GM12878 (cell line): ENCODE results near the gene MAPK1. TPM values are rescaled to one million over a fixed set of nuclear protein-coding genes. Genes with fewer than 3 reads are reported as not detected.

Experiments
- ATAC-seq: fragments of 200-7000 bp; cut with Tn5 transposase; 3 replicates; pipeline ENCODE4 v1.9.1; 2020; ENCODE audit warnings: mild to moderate bottlenecking, moderate library complexity
- BruUV-seq: library from RNA; stranded (reverse); fragments of 400-500 nt; replicated peaks from 2 replicates; lab custom pipeline; 2021; lab: Mats Ljungman, UMichigan
- CTCF ChIA-PET: fragments of 300-600 bp; sonication (Branson Sonifier 250); formaldehyde crosslinking; extraction: SDS; loops from one replicate; lab custom pipeline; 2021; ENCODE audit warnings: inconsistent platforms; lab: Yijun Ruan, JAX
- POLR2A ChIA-PET: fragments of 350-600 bp; formaldehyde crosslinking; extraction: SDS; loops from one replicate; lab custom pipeline; 2021; ENCODE audit warnings: inconsistent platforms; lab: Charles Lee
- RAD21 ChIA-PET: fragments of 300-600 bp; sonication (Branson Sonifier 250); formaldehyde crosslinking; loops from one replicate; lab custom pipeline; 2023; ENCODE audit warnings: antibody characterized with exemption; ENCODE audit not compliant: unreplicated experiment; lab: Charles Lee
- SMC1A ChIA-PET: fragments of 300-600 bp; sonication (Branson Sonifier 250); formaldehyde crosslinking; loops from one replicate; lab custom pipeline; 2023; ENCODE audit not compliant: unreplicated experiment, uncharacterized antibody; lab: Charles Lee
- DNase-seq: peaks from one replicate; pipeline ENCODE4 v3.0.0-alpha.2; 2011; ENCODE audit warnings: low read depth, low spot score
- FAIRE-seq: peaks from 3 replicates; lab custom pipeline; 2011; peaks lifted over from hg19 to GRCh38; lab: Jason Lieb, UNC
- H2AFZ ChIP-seq: 2 replicates; pipeline ENCODE4 v1.6.0; 2011; ENCODE audit warnings: low read depth, low read length, control low read depth; ENCODE audit not compliant: control insufficient read depth
- H3K27ac ChIP-seq: 2 replicates; pipeline ENCODE4 v1.5.1; 2011; ENCODE audit warnings: control low read depth; ENCODE audit not compliant: control insufficient read depth, insufficient read depth
- H3K27me3 ChIP-seq, 2 experiments: replicated peaks in 1 of 2; 2 replicates each; pipeline versions ENCODE4 v1.6.0 to v1.6.1; 2011; ENCODE audit warnings: low read length in 1 of 2; ENCODE audit not compliant: control insufficient read depth in 2 of 2, insufficient read depth in 2 of 2
- H3K36me3 ChIP-seq, 2 experiments: 2 replicates each; pipeline ENCODE4 v1.5.1; 2011; ENCODE audit warnings: low read length in 1 of 2; ENCODE audit not compliant: control insufficient read depth in 2 of 2, insufficient read depth in 2 of 2
- H3K4me1 ChIP-seq: 2 replicates; pipeline ENCODE4 v1.6.1; 2011; ENCODE audit warnings: mild to moderate bottlenecking, low read length, moderate library complexity, mixed read lengths; ENCODE audit not compliant: control insufficient read depth, insufficient read depth
- H3K4me2 ChIP-seq: 2 replicates; pipeline ENCODE4 v1.6.0; 2011; ENCODE audit warnings: control low read depth; ENCODE audit not compliant: control insufficient read depth, insufficient read depth
- H3K4me3 ChIP-seq: fragments of 200-600 bp; sonication (generic); 2 replicates; pipeline ENCODE4 v1.5.1; 2016
- H3K79me2 ChIP-seq: 2 replicates; pipeline ENCODE4 v1.6.0; 2011; ENCODE audit warnings: low read length; ENCODE audit not compliant: control insufficient read depth, insufficient read depth
- H3K9ac ChIP-seq: 2 replicates; pipeline ENCODE4 v1.8.0; 2011; ENCODE audit warnings: low read length, control low read depth, mixed read lengths; ENCODE audit not compliant: control insufficient read depth, insufficient read depth
- H3K9me3 ChIP-seq: replicated peaks from 3 replicates; pipeline ENCODE4 v1.5.1; 2011; ENCODE audit warnings: mild to moderate bottlenecking, low read length; ENCODE audit not compliant: control insufficient read depth, insufficient read depth
- H4K20me1 ChIP-seq: 2 replicates; pipeline ENCODE4 v1.6.0; 2011; ENCODE audit not compliant: control insufficient read depth, insufficient read depth
- BHLHE40 ChIP-seq, 2 experiments: fragments of 450-650 bp in 1 of 2; IDR thresholded peaks; 2 replicates each; pipeline ENCODE4 v1.6.1; 2011 to 2017; ENCODE audit warnings: low read depth in 2 of 2, borderline replicate concordance in 1 of 2, improper control_type of control experiment in 1 of 2, low read length in 1 of 2, mild to moderate bottlenecking in 1 of 2
- CHD2 ChIP-seq: IDR thresholded peaks from 2 replicates; pipeline ENCODE4 v1.6.1; 2011; ENCODE audit warnings: low read depth, low read length, improper control_type of control experiment, borderline replicate concordance
- ETV6 ChIP-seq, 2 experiments: fragments of 450-650 bp in 1 of 2; IDR thresholded peaks in 1 of 2; conservative IDR thresholded peaks in 1 of 2; 2 replicates each; pipeline ENCODE4 v1.6.1; 2014; ENCODE audit warnings: antibody characterized with exemption in 1 of 2, borderline replicate concordance in 1 of 2, low read depth in 1 of 2, mild to moderate bottlenecking in 1 of 2, moderate library complexity in 1 of 2
- FOS ChIP-seq: IDR thresholded peaks from 3 replicates; pipeline ENCODE4 v1.6.1; 2011; ENCODE audit warnings: borderline replicate concordance; ENCODE audit not compliant: insufficient read length; ENCODE audit errors: extremely low read depth
- FOXM1 ChIP-seq: IDR thresholded peaks from 2 replicates; pipeline ENCODE4 v1.6.1; 2012; ENCODE audit warnings: low read depth, mild to moderate bottlenecking, inconsistent platforms, low read length, moderate library complexity
- HCFC1 ChIP-seq: fragments of 150-350 bp; IDR thresholded peaks from 2 replicates; pipeline ENCODE4 v1.6.1; 2014; ENCODE audit warnings: low read length
- IKZF2 ChIP-seq, 2 experiments: fragments of 450-650 bp; IDR thresholded peaks; 2 replicates each; pipeline ENCODE4 v1.6.1; 2017; ENCODE audit warnings: mild to moderate bottlenecking in 2 of 2, moderate library complexity in 2 of 2
- KLF5 ChIP-seq: fragments of 450-650 bp; IDR thresholded peaks from 2 replicates; pipeline ENCODE4 v1.6.1; 2014; ENCODE audit warnings: mild to moderate bottlenecking; ENCODE audit not compliant: partially characterized antibody
- PBX3 ChIP-seq: IDR thresholded peaks from 2 replicates; pipeline ENCODE4 v1.6.1; 2011; ENCODE audit warnings: mild to moderate bottlenecking, low read depth, low read length, moderate library complexity; ENCODE audit not compliant: insufficient replicate concordance
- RBBP5 ChIP-seq: fragments of 200-600 bp; sonication (generic); conservative IDR thresholded peaks from 2 replicates; pipeline ENCODE4 v1.6.1; 2016
- RUNX3 ChIP-seq: IDR thresholded peaks from 2 replicates; pipeline ENCODE4 v1.6.1; 2012; ENCODE audit warnings: low read length, inconsistent platforms
- SMAD1 ChIP-seq: fragments of 450-650 bp; IDR thresholded peaks from 2 replicates; pipeline ENCODE4 v1.6.1; 2018; ENCODE audit warnings: mild to moderate bottlenecking, low read depth; ENCODE audit not compliant: partially characterized antibody
- SP1 ChIP-seq: IDR thresholded peaks from one replicate; pipeline ENCODE4 v1.6.1; 2011; ENCODE audit warnings: low read depth, low read length
- STAT1 ChIP-seq: fragments of 450-650 bp; conservative IDR thresholded peaks from 2 replicates; pipeline ENCODE4 v1.6.1; 2014; ENCODE audit warnings: antibody characterized with exemption, mild to moderate bottlenecking
- SUPT20H ChIP-seq: IDR thresholded peaks from 2 replicates; pipeline ENCODE4 v1.6.1; 2011; ENCODE audit warnings: low read depth, mild to moderate bottlenecking, low read length, moderate library complexity, borderline replicate concordance; ENCODE audit not compliant: control insufficient read depth
- YBX1 ChIP-seq: fragments of 450-650 bp; IDR thresholded peaks from 2 replicates; pipeline ENCODE4 v1.6.1; 2016; ENCODE audit warnings: antibody characterized with exemption
- WGBS: methylation state at CpG from one replicate; pipeline ENCODE4 v1.1.6; 2016; ENCODE audit warnings: low lambda C conversion rate; ENCODE audit not compliant: insufficient replicate concordance, insufficient coverage; ENCODE audit errors: missing lambda C conversion rate; 5-methylcytosine and 5-hydroxymethylcytosine counted together
- in situ Hi-C: fragments of 300-500 bp; cut with MboI; formaldehyde crosslinking; loops from 9 replicates; pipeline ENCODE4 v1.14.3; 2018; ENCODE audit warnings: mixed read lengths
- intact Hi-C: fragments of 100-400 bp; cut with micrococcal nuclease; formaldehyde crosslinking; loops from one replicate; pipeline ENCODE4 v1.14.2; 2022; ENCODE audit not compliant: unreplicated experiment
- polyA plus RNA-seq, 11 experiments: library from polyadenylated mRNA; depleted of rRNA in 4 of 11; unstranded in 6 of 11; stranded (reverse) in 5 of 11; fragments of >200 nt; fragmentation: Nextera tagmentation in 4 of 11; fragmentation: Illumina TruSeq in 1 of 11; extraction: Ambion mirVana in 4 of 11; extraction: Trizol in 1 of 11; gene quantifications; 1 replicate in 1 of 11; 2 replicates in 10 of 11; pipeline versions ENCODE4 v1.2.1 to v1.2.3, GENCODE V29; 2011 to 2016; ENCODE audit warnings: inconsistent platforms in 2 of 11, missing spikeins in 2 of 11, low read depth in 1 of 11
- total RNA-seq, 4 experiments: library from RNA; depleted of rRNA in 3 of 4; stranded (reverse); fragments of >200 nt in 3 of 4; fragmentation: Illumina TruSeq in 1 of 4; extraction: Trizol in 1 of 4; gene quantifications; 2 replicates each; pipeline versions ENCODE4 v1.2.1 to v1.2.3, GENCODE V29; 2013 to 2021

MAPK1 gene
- total and polyA plus RNA-seq, 10 of the 15 experiments (the other 5 are each of a cell fraction or from before 2014, with no cell fraction given), result 7.0 to 123 (median 58.4) TPM

GRCh38 chr22:21731503-21731902, 135.9 kb downstream of the MAPK1 start:
- no peak overlapping the region for H3K27ac ChIP-seq
- peaks cover 5% of the 10 kb centered on the region; the same call in 1 of the 2 replicates for H3K4me1 ChIP-seq
- SMC1A ChIA-PET, result no interaction called here
- no peaks in the 10 kb centered on the region for H4K20me1 ChIP-seq
- no peaks in the 10 kb centered on the region for H3K9me3 ChIP-seq
- H3K36me3 ChIP-seq, result no peaks in the 10 kb centered on the region
- H3K9ac ChIP-seq, result no peak overlapping the region
- WGBS, result 21% methylated on average over 5 of the region's 5 CpGs
- DNase-seq (no peak), FAIRE-seq (no peak), ATAC-seq (no peak)
- CTCF ChIA-PET, result no interaction called here
- H3K4me3 ChIP-seq, result no peak overlapping the region
- H3K4me2 ChIP-seq, result no peak overlapping the region
- TF ChIP-seq SP1 (no peak), IKZF2 (IDR thresholded peaks at IDR 0.05) (no peak), FOXM1 (no peak), HCFC1 (no peak), RBBP5 (no peak), SMAD1 (no peak), YBX1 (no peak), ETV6 (conservative IDR thresholded peaks at IDR 0.05 in 1 of 2, IDR thresholded peaks at IDR 0.05 in 1 of 2; ENCODE audit: borderline replicate concordance in 1 of 2, low read depth in 1 of 2) (no peak), RUNX3 (no peak), KLF5 (no peak), SUPT20H (no peak), BHLHE40 (IDR thresholded peaks at IDR 0.05; ENCODE audit: borderline replicate concordance in 1 of 2, low read depth in 2 of 2, low read length in 1 of 2) (no peak), STAT1 (no peak), PBX3 (no peak), CHD2 (no peak), FOS (no peak)
- intact Hi-C loops, result loop anchor here (5.0 kb wide), 1 partner anchor 206 kb away; no protein-coding TSS in a partner anchor
- H3K27me3 ChIP-seq, result no peaks in the 10 kb centered on the region
- POLR2A ChIA-PET, result no interaction called here
- no TSS peak for BruUV-seq
- in situ Hi-C loops, result no loop called here
- no peaks in the 10 kb centered on the region for H3K79me2 ChIP-seq
- RAD21 ChIA-PET, result no interaction called here
- no peak overlapping the region for H2AFZ ChIP-seq
